DOHH2 (cell line): ENCODE data around the gene CHMP5.

ENCODE experiments used
- H3F3A ChIP-seq: fragments of 200-600 bp; sonication (generic), shearing (Covaris generic); 2 replicates; pipeline ENCODE4 v1.6.0; 2016; ENCODE audit warnings: antibody characterized with exemption, mild to moderate bottlenecking; ENCODE audit not compliant: control insufficient read depth, insufficient read depth
- H3K27ac ChIP-seq: fragments of 200-600 bp; sonication (generic); 2 replicates; pipeline ENCODE4 v1.5.1; 2014; ENCODE audit warnings: low read depth, mild to moderate bottlenecking, low read length, moderate library complexity
- H3K27me3 ChIP-seq: fragments of 200-600 bp; sonication (generic); 2 replicates; pipeline ENCODE4 v1.6.1; 2014; ENCODE audit warnings: mild to moderate bottlenecking, low read length, mixed read lengths; ENCODE audit not compliant: control insufficient read depth
- H3K36me3 ChIP-seq: fragments of 200-600 bp; sonication (generic); 2 replicates; pipeline ENCODE4 v1.6.1; 2014; ENCODE audit warnings: mild to moderate bottlenecking, low read length, moderate library complexity, mixed read lengths; ENCODE audit not compliant: control insufficient read depth
- H3K4me1 ChIP-seq: fragments of 200-600 bp; sonication (generic); 2 replicates; pipeline ENCODE4 v1.6.1; 2014; ENCODE audit warnings: mild to moderate bottlenecking, low read length, mixed read lengths; ENCODE audit not compliant: control insufficient read depth
- H3K4me2 ChIP-seq: fragments of 200-600 bp; sonication (generic); 2 replicates; pipeline ENCODE4 v1.6.0; 2014; ENCODE audit warnings: mild to moderate bottlenecking, low read length, moderate library complexity
- H3K4me3 ChIP-seq: fragments of 200-600 bp; sonication (generic); 2 replicates; pipeline ENCODE4 v1.5.1; 2014; ENCODE audit warnings: mild to moderate bottlenecking, low read length, mixed read lengths
- H3K79me2 ChIP-seq: fragments of 200-600 bp; sonication (generic); 2 replicates; pipeline ENCODE4 v1.6.1; 2014; ENCODE audit warnings: mild to moderate bottlenecking, low read length, mixed read lengths; ENCODE audit not compliant: control insufficient read depth
- H3K9me2 ChIP-seq: fragments of 200-600 bp; sonication (generic); replicated peaks from 2 replicates; pipeline ENCODE4 v1.6.1; 2014; ENCODE audit warnings: mild to moderate bottlenecking, low read length, mixed read lengths; ENCODE audit not compliant: control insufficient read depth
- H3K9me3 ChIP-seq: fragments of 200-600 bp; sonication (generic); 2 replicates; pipeline ENCODE4 v1.6.1; 2014; ENCODE audit warnings: antibody characterized with exemption, low read length, mixed read lengths; ENCODE audit not compliant: control insufficient read depth, insufficient read depth
- H4K20me1 ChIP-seq: fragments of 200-600 bp; sonication (generic); 2 replicates; pipeline ENCODE4 v1.6.0; 2014; ENCODE audit warnings: low read depth, mild to moderate bottlenecking, antibody characterized with exemption, low read length, moderate library complexity; ENCODE audit not compliant: control insufficient read depth, insufficient read depth
- EZH2phosphoT487 ChIP-seq: fragments of 200-600 bp; sonication (generic); IDR thresholded peaks from 2 replicates; pipeline ENCODE4 v1.6.1; 2017; ENCODE audit warnings: borderline replicate concordance, mild to moderate bottlenecking, antibody characterized with exemption, low read length, moderate library complexity, mixed read lengths
- TF ChIP-seq, protein P1 (sequence below): fragments of 200-600 bp; sonication (generic); IDR thresholded peaks from one replicate; pipeline ENCODE4 v1.5.1; 2014; ENCODE audit warnings: antibody characterized with exemption, mild to moderate bottlenecking, low read depth, low read length; ENCODE audit not compliant: poor library complexity, severe bottlenecking

The CHMP5 gene

DNA sequence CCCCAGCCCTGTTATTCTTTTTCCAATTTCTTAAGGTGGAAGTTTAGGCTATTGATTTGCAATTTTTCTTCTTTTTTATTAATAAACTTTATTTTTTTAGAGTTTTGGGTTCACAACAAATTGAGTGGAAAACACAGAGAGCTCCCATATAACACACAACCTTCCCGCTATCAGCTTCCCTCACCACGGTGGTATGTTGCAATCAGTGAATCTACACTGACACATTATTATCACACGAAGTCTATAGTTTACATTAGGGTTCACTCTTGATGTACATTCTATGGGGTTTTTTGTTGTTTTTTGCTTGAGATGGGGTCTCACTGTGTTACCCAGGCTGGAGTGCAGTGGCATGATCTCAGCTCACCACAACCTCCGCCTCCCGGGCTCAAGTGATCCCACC is 20.7 kb downstream of the CHMP5 start:
- H3K79me2 ChIP-seq: peaks cover 5% of the 10 kb centered on the region
- no peaks in the 10 kb centered on the region for H3K9me2 ChIP-seq
- peaks cover 18% of the 10 kb centered on the region for H3K4me1 ChIP-seq
- H3K4me2 ChIP-seq: no peak overlapping the region
- H3K9me3 ChIP-seq: no peaks in the 10 kb centered on the region
- H3K27ac ChIP-seq: no peak overlapping the region
- H4K20me1 ChIP-seq: no peaks in the 10 kb centered on the region
- TF ChIP-seq, protein P1, sequence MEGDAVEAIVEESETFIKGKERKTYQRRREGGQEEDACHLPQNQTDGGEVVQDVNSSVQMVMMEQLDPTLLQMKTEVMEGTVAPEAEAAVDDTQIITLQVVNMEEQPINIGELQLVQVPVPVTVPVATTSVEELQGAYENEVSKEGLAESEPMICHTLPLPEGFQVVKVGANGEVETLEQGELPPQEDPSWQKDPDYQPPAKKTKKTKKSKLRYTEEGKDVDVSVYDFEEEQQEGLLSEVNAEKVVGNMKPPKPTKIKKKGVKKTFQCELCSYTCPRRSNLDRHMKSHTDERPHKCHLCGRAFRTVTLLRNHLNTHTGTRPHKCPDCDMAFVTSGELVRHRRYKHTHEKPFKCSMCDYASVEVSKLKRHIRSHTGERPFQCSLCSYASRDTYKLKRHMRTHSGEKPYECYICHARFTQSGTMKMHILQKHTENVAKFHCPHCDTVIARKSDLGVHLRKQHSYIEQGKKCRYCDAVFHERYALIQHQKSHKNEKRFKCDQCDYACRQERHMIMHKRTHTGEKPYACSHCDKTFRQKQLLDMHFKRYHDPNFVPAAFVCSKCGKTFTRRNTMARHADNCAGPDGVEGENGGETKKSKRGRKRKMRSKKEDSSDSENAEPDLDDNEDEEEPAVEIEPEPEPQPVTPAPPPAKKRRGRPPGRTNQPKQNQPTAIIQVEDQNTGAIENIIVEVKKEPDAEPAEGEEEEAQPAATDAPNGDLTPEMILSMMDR: no peak
- no peak for TF ChIP-seq EZH2phosphoT487
- H3K27me3 ChIP-seq: no peaks in the 10 kb centered on the region
- H3K36me3 ChIP-seq: peaks cover 18% of the 10 kb centered on the region
- H3K4me3 ChIP-seq: no peak overlapping the region
- H3F3A ChIP-seq: peaks cover 11% of the 10 kb centered on the region

- Histone ChIP-seq H3F3A (peaks cover 11% of the 10 kb centered on the region), H4K20me1 (no peaks in the 10 kb centered on the region), H3K4me1 (peaks cover 29% of the 10 kb centered on the region), H3K27me3 (no peaks in the 10 kb centered on the region), H3K4me2 (0 out of 2 replicates have a peak overlapping the region, but pooled peaks have one; percentile 1), H3K9me3 (no peaks in the 10 kb centered on the region), H3K36me3 (peaks cover 22% of the 10 kb centered on the region), H3K9me2 (no peaks in the 10 kb centered on the region), H3K27ac (no peak overlapping the region), H3K4me3 (no peak overlapping the region), H3K79me2 (peaks cover 21% of the 10 kb centered on the region)
- TF ChIP-seq, protein P1: peak; percentile 90
- no peak for TF ChIP-seq EZH2phosphoT487
Observed at GRCh38 chr9:33287087-33287490, 22.2 kb downstream of the CHMP5 start.

DNA sequence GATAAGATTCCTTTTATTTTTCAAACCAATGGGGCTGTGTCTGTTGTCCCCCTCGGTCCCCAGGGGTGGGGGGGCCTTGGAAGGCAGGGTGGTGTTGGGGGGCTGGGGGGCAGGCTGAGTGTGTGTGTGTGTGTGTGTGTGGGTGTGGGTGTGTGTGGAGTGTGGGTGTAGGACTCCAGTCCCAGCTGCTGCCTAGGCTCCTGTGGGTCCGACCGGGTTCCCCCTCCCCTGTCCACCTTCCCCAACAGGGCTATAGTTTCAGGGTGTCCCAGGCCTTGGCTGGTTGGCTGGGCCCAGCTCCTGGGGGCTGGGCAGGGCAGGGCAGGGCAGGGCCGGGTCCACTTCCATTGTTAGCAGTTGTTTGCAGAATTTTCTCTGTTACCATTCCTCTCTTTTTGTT is 23.4 kb downstream of the CHMP5 start:
- no peak for TF ChIP-seq EZH2phosphoT487
- TF ChIP-seq, protein P1: no peak
- no peaks in the 10 kb centered on the region for H3K9me2 ChIP-seq
- H3K27me3 ChIP-seq: no peaks in the 10 kb centered on the region
- no peak overlapping the region for H3K27ac ChIP-seq
- peaks cover 33% of the 10 kb centered on the region for H3K79me2 ChIP-seq
- H3K36me3 ChIP-seq: peaks cover 30% of the 10 kb centered on the region
- H3K4me2 ChIP-seq: no peak overlapping the region
- H3K4me3 ChIP-seq: no peak overlapping the region
- H3F3A ChIP-seq: peaks cover 11% of the 10 kb centered on the region
- H4K20me1 ChIP-seq: no peaks in the 10 kb centered on the region
- no peaks in the 10 kb centered on the region for H3K9me3 ChIP-seq
- H3K4me1 ChIP-seq: peaks cover 40% of the 10 kb centered on the region
